GM18873 (cell line): Measurements from ENCODE around the gene PES1.
"Not testable (repeated sequence)": the region's sequence is repeated elsewhere in the genome, so short reads cannot be mapped to it uniquely, and the experiment has no call there.

Experiments used
- ATAC-seq: cut with Tn5 transposase; IDR thresholded peaks from one replicate; pipeline ENCODE4 v1.9.1; 2021; ENCODE audit warnings: mild to moderate bottlenecking, moderate library complexity, moderate number of reproducible peaks; ENCODE audit not compliant: unreplicated experiment, low FRiP score

PES1 gene

GRCh38 chr22:30556388-30556787 is 35.3 kb downstream of the PES1 start:
- ATAC-seq, result no peak

- no peak for ATAC-seq
Observed at GRCh38 chr22:30555282-30556210, 36.2 kb downstream of the PES1 start.

GRCh38 chr22:30553971-30554370 is 37.7 kb downstream of the PES1 start:
- no peak for ATAC-seq

- ATAC-seq, result no peak
Observed at GRCh38 chr22:30552719-30553118, 39.0 kb downstream of the PES1 start.

- ATAC-seq, result not testable (repeated sequence)
Observed at GRCh38 chr22:30551813-30552212, 39.9 kb downstream of the PES1 start.

- ATAC-seq, result no peak
Observed at GRCh38 chr22:30547188-30547587, 44.5 kb downstream of the PES1 start.

- ATAC-seq, result no peak
Observed at GRCh38 chr22:30546616-30547015, 45.1 kb downstream of the PES1 start, which contains the start of gene SEC14L6. Gene SEC14L6 (minus strand): TSS chr22:30546741. CDS start chr22:30546682, 59 bp downstream.

GRCh38 chr22:30542811-30543188 is 48.9 kb downstream of the PES1 start:
- ATAC-seq, result no peak

- ATAC-seq, result no peak
Observed at GRCh38 chr22:30541961-30542810, 49.5 kb downstream of the PES1 start.

- not testable (repeated sequence) for ATAC-seq
Observed at GRCh38 chr22:30541511-30541910, 50.2 kb downstream of the PES1 start.

- no peak for ATAC-seq
Observed at GRCh38 chr22:30539368-30539767, 52.3 kb downstream of the PES1 start.

- no peak for ATAC-seq
Observed at GRCh38 chr22:30538280-30538679, 53.4 kb downstream of the PES1 start.

- ATAC-seq, result no peak
Observed at GRCh38 chr22:30537083-30537731, 54.5 kb downstream of the PES1 start.

- ATAC-seq, result no peak
Observed at GRCh38 chr22:30535182-30535581, 56.5 kb downstream of the PES1 start.

GRCh38 chr22:30531651-30532608 is 59.8 kb downstream of the PES1 start:
- no peak for ATAC-seq

- no peak for ATAC-seq
Observed at GRCh38 chr22:30526656-30527055, 65.1 kb downstream of the PES1 start.
